Measurements from ENCODE around the gene JUP.

The JUP gene

GRCh38 chr17:41806685-41807445 is 20.4 kb upstream of the JUP start:
- DNase-seq: no peak

- no peak for DNase-seq
These were observed 16.8 kb upstream of the JUP start for GRCh38 chr17:41803049-41804020.

- no peak for DNase-seq
These were observed 15.1 kb upstream of the JUP start for GRCh38 chr17:41801374-41802271.

GRCh38 chr17:41800601-41801373 is 14.3 kb upstream of the JUP start:
- DNase-seq: no peak

- DNase-seq: no peak
These were observed 12.9 kb upstream of the JUP start for GRCh38 chr17:41799366-41799765.

- DNase-seq: no peak
These were observed 10.9 kb upstream of the JUP start for GRCh38 chr17:41797377-41797776.

GRCh38 chr17:41796121-41796895 is 9.8 kb upstream of the JUP start:
- DNase-seq: no peak

GRCh38 chr17:41794540-41794975 is 8.0 kb upstream of the JUP start:
- DNase-seq: no peak

GRCh38 chr17:41793784-41794539 is 7.5 kb upstream of the JUP start:
- no peak for DNase-seq

GRCh38 chr17:41792845-41793783 is 6.6 kb upstream of the JUP start:
- DNase-seq: no peak

- no peak for DNase-seq
These were observed 509 bp upstream of the JUP start for GRCh38 chr17:41787021-41787418.

- DNase-seq: no peak
These were observed 668 bp downstream of the JUP start for GRCh38 chr17:41785859-41786226.

- DNase-seq: no peak
These were observed 1.2 kb downstream of the JUP start for GRCh38 chr17:41785091-41785858.

GRCh38 chr17:41784207-41784744 is 2.2 kb downstream of the JUP start:
- no peak for DNase-seq

GRCh38 chr17:41782142-41782541 is 4.4 kb downstream of the JUP start:
- no peak for DNase-seq

- DNase-seq: no peak
These were observed 5.0 kb downstream of the JUP start for GRCh38 chr17:41781404-41782110.

- no peak for DNase-seq
These were observed 6.6 kb downstream of the JUP start for GRCh38 chr17:41779954-41780353.
